Upper lobe of right lung (tissue), 1 donor: ENCODE measurements around the gene OR1D5. TPM values are rescaled to one million over a fixed set of nuclear protein-coding genes. Genes with fewer than 3 reads are reported as not detected.
A peak's percentile ranks its signal among the peaks of the same experiment; 100 is the strongest.

Source experiments
- ATAC-seq: fragments of 200-7000 bp; cut with Tn5 transposase; one replicate; pipeline ENCODE4 v1.9.1; 2020; ENCODE audit warnings: mild to moderate bottlenecking, moderate library complexity
- DNase-seq: peaks from one replicate; pipeline ENCODE4 v3.0.0-alpha.2; 2020
- H3K27ac ChIP-seq: fragments of 200-600 bp; one replicate; pipeline ENCODE4 v1.8.0; 2022
- H3K27me3 ChIP-seq: fragments of 200-600 bp; one replicate; pipeline ENCODE4 v1.8.0; 2022; ENCODE audit warnings: mild to moderate bottlenecking
- H3K36me3 ChIP-seq: fragments of 200-600 bp; one replicate; pipeline ENCODE4 v1.8.0; 2022
- H3K4me1 ChIP-seq: fragments of 200-600 bp; one replicate; pipeline ENCODE4 v1.8.0; 2022
- H3K4me3 ChIP-seq: fragments of 200-600 bp; one replicate; pipeline ENCODE4 v1.8.0; 2022; ENCODE audit warnings: mild to moderate bottlenecking
- H3K9me3 ChIP-seq: fragments of 200-600 bp; one replicate; pipeline ENCODE4 v1.8.0; 2022
- intact Hi-C: fragments of 100-400 bp; cut with DNase I; formaldehyde crosslinking; loops from one replicate; pipeline ENCODE4 v1.11.0; 2022
- total RNA-seq: library from RNA; stranded (reverse); fragmentation: NEBNext Ultra II Directional; extraction: Animal tissue kit (Norgen Biotek cat#: 25700); gene quantifications from one replicate; pipeline ENCODE4 v1.2.1, GENCODE V29; 2021
- TF ChIP-seq, protein P1 (sequence below): fragments of 200-600 bp; IDR thresholded peaks from one replicate; pipeline ENCODE4 v1.8.0; 2022; ENCODE audit warnings: antibody characterized with exemption
- donor health status: DM: no; HTN: yes; CAD: no; lungs with severe emphysema.

OR1D5 gene
- total RNA-seq, 1 donor from 2014 or later: not detected

DNA sequence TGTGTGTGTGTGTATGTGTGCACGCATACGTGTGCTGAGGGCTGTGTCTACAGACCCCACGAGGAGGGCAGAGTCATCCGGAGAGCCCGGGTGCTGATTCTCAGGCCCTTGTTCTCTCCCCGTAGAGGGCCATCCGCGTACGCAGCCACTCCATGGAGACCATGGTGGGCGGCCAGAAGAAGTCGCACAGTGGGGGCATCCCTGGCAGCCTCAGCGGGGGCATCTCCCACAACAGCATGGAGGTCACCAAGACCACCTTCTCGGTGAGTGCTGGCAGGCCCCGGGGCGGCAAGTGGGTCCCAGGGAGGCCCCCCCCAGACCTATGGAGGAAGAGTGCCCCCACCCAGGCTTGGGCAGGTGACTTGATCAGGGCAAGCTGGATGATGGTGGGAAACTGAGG lies 45.5 kb downstream of the OR1D5 start:
- ATAC-seq (no peak), DNase-seq (no peak)
- no peaks in the 10 kb centered on the region for H3K4me1 ChIP-seq
- H3K36me3 ChIP-seq: no peaks in the 10 kb centered on the region
- no peak overlapping the region for H3K4me3 ChIP-seq
- H3K9me3 ChIP-seq: no peaks in the 10 kb centered on the region
- TF ChIP-seq, protein P1, sequence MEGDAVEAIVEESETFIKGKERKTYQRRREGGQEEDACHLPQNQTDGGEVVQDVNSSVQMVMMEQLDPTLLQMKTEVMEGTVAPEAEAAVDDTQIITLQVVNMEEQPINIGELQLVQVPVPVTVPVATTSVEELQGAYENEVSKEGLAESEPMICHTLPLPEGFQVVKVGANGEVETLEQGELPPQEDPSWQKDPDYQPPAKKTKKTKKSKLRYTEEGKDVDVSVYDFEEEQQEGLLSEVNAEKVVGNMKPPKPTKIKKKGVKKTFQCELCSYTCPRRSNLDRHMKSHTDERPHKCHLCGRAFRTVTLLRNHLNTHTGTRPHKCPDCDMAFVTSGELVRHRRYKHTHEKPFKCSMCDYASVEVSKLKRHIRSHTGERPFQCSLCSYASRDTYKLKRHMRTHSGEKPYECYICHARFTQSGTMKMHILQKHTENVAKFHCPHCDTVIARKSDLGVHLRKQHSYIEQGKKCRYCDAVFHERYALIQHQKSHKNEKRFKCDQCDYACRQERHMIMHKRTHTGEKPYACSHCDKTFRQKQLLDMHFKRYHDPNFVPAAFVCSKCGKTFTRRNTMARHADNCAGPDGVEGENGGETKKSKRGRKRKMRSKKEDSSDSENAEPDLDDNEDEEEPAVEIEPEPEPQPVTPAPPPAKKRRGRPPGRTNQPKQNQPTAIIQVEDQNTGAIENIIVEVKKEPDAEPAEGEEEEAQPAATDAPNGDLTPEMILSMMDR: no peak
- H3K27ac ChIP-seq: no peak overlapping the region
- no peaks in the 10 kb centered on the region for H3K27me3 ChIP-seq
- intact Hi-C loops: loop anchor here (10.0 kb wide), 1 partner anchor 193 kb away; no protein-coding TSS in a partner anchor

DNA sequence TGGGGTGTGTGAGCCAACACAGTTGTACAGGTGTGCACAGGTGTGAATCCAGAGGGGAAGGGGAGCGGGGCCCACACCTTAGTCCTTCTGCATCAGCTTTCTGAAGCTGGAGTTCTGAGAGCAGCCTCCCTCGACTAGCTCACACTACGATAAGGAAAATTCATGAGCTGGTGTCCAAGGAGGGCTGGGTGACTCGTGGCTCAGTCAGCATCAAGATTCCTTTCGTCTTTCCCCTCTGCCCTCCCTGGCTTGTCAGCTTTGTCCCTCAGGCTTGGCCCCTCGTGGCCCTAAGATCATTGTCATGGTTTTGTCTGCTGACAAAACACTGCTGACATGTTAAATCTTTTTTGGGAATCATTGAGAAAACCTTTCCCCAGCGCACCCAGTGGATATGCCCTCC lies 47.5 kb downstream of the OR1D5 start:
- intact Hi-C loops: loop anchor here (10.0 kb wide), 1 partner anchor 191 kb away; no protein-coding TSS in a partner anchor
- no peaks in the 10 kb centered on the region for H3K27me3 ChIP-seq
- H3K4me1 ChIP-seq: no peaks in the 10 kb centered on the region
- TF ChIP-seq, protein P1: no peak
- no peaks in the 10 kb centered on the region for H3K9me3 ChIP-seq
- H3K4me3 ChIP-seq: no peak overlapping the region
- no peaks in the 10 kb centered on the region for H3K36me3 ChIP-seq
- ATAC-seq (no peak), DNase-seq (no peak)
- no peak overlapping the region for H3K27ac ChIP-seq

DNA sequence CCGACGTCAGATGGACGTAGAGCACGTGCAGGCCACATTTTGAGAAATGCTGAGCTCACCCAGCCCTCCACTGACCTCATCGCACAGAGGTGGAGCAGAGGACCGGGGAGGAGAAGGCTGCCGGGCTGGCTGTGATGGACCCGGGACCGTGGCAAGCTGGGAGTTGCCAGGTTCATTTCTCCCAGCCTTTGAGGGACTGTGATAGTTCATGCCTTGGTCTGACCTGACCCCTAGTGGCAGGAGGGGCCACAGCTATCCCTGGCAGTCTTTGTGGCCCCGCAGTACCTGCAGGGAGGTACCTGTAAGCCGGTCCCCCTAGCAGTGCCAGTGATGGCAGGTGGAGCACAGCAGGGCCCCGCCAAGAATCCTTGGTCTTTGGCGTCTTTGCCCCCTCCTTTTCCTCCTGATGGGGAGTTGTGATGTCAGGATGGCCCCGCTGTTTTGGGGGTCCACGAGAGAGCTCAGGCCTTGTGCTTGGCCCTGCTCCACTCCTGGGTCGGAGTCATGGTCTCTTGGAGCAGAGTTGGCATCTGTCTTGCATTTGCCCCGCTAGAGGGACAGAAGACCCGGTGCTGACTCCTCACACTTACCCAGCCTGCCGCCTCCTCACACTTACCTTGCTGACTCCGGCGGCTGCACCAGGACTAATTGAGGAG lies 50.4 kb downstream of the OR1D5 start:
- no peaks in the 10 kb centered on the region for H3K36me3 ChIP-seq
- H3K4me3 ChIP-seq: no peak overlapping the region
- no peak overlapping the region for H3K27ac ChIP-seq
- peak; percentile 90 for ATAC-seq
- no peaks in the 10 kb centered on the region for H3K9me3 ChIP-seq
- peak; percentile 73 for DNase-seq
- TF ChIP-seq, protein P1: peak; percentile 88
- H3K4me1 ChIP-seq: no peaks in the 10 kb centered on the region
- no peaks in the 10 kb centered on the region for H3K27me3 ChIP-seq
- intact Hi-C loops: loop anchor here (10.0 kb wide), 1 partner anchor 188 kb away; no protein-coding TSS in a partner anchor

Other genes with a start within 250 kb of the OR1D5 start
- gene OR1D2, start 40.8 kb upstream of the OR1D5 start, total RNA-seq: not detected
- not detected for gene OR1G1, start 63.9 kb upstream of the OR1D5 start, total RNA-seq
- gene OR1A2, start 133.9 kb upstream of the OR1D5 start, total RNA-seq: not detected
- gene OR1A1, start 144.1 kb upstream of the OR1D5 start, total RNA-seq: not detected
- not detected for gene OR3A1, start 234.8 kb upstream of the OR1D5 start, total RNA-seq